ENCODE data around the gene NR2F2. TPM values are rescaled to one million over a fixed set of nuclear protein-coding genes. Genes with fewer than 3 reads are reported as not detected.

The NR2F2 gene
- total RNA-seq, 1 donor from 2014 or later: 15.9 TPM

GRCh38 chr15:96339619-96340347 is 9.3 kb downstream of the NR2F2 start:
- Mint-ChIP-seq H3K9me3 (ENCODE audit: unreplicated experiment) (no peaks in the 10 kb centered on the region), H3K27me3 (ENCODE audit: unreplicated experiment) (peaks cover 33% of the 10 kb centered on the region), H3K4me3 (ENCODE audit: unreplicated experiment) (peak overlapping the region; percentile 91), H3K36me3 (ENCODE audit: low read depth, unreplicated experiment) (peaks cover 26% of the 10 kb centered on the region), H3K27ac (ENCODE audit: unreplicated experiment) (peak overlapping the region; percentile 91), H3K4me1 (ENCODE audit: unreplicated experiment) (peaks cover 68% of the 10 kb centered on the region)
- no peak for DNase-seq (ENCODE audit: low spot score)
- no peak for TF ChIP-seq CTCF (IDR thresholded peaks at IDR 0.05; ENCODE audit: unreplicated experiment)

DNA sequence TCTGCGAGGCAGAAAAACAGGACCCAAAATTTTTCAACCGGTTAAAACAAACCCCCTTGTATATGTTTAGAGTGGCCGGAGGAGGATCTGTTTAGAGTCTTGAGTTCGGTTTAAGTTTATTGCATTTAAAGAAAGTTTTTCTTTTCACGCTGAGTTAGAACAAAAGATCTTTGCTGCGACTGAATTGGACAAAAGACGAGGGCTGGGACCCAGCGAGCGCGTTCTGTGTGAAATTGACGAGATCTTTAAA is 9.8 kb downstream of the NR2F2 start:
- peaks cover 68% of the 10 kb centered on the region for H3K4me1 Mint-ChIP-seq (ENCODE audit: unreplicated experiment)
- peak overlapping the region; percentile 91 for H3K4me3 Mint-ChIP-seq (ENCODE audit: unreplicated experiment)
- H3K27ac Mint-ChIP-seq (ENCODE audit: unreplicated experiment): peak overlapping the region; percentile 91
- H3K27me3 Mint-ChIP-seq (ENCODE audit: unreplicated experiment): peaks cover 38% of the 10 kb centered on the region
- no peaks in the 10 kb centered on the region for H3K9me3 Mint-ChIP-seq (ENCODE audit: unreplicated experiment)
- TF ChIP-seq CTCF (IDR thresholded peaks at IDR 0.05; ENCODE audit: unreplicated experiment): no peak
- peaks cover 21% of the 10 kb centered on the region for H3K36me3 Mint-ChIP-seq (ENCODE audit: low read depth, unreplicated experiment)
- DNase-seq (ENCODE audit: low spot score): no peak

DNA sequence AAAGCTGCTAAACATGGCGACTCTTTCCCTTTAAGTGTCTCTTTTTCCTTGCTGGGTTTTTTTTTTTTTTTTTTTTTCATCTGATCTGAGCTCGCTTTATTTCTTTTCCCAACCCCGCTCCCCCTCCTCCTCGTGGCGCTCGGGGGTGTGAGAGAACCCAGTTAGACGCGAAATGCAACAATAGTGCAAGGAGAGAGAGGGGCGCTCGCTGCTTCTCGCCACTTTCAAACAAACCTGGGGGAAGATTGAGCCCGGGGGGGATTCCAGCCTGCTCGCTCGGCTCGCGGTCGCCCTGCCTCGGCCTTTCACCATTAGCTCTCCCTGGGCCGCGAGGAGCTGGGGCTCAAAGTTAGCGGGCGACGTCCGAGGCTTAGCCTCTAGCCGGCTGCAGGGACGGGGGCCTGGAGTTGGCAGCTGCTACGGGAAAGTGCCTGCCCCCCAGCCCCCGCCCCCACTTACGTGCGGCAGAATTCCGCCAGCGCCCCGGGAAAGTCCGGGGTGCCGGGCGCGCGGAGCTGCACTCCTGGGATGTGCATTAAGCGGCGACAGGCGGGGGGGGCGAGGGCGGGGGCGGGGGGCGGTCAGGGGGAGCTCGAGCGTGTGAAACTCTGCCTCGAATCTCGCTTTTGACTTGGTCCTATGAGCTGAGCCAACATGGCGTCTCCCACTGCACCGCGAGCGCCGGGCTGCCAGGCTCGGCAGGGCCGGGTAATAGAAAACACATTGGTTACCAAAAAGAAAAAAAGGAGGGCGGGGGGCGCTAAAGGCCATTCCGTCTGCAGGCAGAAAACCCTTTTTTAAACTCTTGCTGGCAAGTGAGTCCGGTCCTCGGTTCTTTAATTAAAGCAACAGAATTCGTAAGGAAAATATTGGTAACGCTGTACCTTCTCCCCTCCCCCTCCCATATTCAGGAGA is 10.4 kb downstream of the NR2F2 start:
- Mint-ChIP-seq H3K27ac (ENCODE audit: unreplicated experiment) (peak overlapping the region; percentile 91), H3K9me3 (ENCODE audit: unreplicated experiment) (no peaks in the 10 kb centered on the region), H3K4me3 (ENCODE audit: unreplicated experiment) (peak overlapping the region; percentile 92), H3K27me3 (ENCODE audit: unreplicated experiment) (peaks cover 36% of the 10 kb centered on the region), H3K4me1 (ENCODE audit: unreplicated experiment) (peaks cover 65% of the 10 kb centered on the region), H3K36me3 (ENCODE audit: low read depth, unreplicated experiment) (peaks cover 15% of the 10 kb centered on the region)
- peak; percentile 48 for DNase-seq (ENCODE audit: low spot score)
- TF ChIP-seq CTCF (IDR thresholded peaks at IDR 0.05; ENCODE audit: unreplicated experiment): no peak

DNA sequence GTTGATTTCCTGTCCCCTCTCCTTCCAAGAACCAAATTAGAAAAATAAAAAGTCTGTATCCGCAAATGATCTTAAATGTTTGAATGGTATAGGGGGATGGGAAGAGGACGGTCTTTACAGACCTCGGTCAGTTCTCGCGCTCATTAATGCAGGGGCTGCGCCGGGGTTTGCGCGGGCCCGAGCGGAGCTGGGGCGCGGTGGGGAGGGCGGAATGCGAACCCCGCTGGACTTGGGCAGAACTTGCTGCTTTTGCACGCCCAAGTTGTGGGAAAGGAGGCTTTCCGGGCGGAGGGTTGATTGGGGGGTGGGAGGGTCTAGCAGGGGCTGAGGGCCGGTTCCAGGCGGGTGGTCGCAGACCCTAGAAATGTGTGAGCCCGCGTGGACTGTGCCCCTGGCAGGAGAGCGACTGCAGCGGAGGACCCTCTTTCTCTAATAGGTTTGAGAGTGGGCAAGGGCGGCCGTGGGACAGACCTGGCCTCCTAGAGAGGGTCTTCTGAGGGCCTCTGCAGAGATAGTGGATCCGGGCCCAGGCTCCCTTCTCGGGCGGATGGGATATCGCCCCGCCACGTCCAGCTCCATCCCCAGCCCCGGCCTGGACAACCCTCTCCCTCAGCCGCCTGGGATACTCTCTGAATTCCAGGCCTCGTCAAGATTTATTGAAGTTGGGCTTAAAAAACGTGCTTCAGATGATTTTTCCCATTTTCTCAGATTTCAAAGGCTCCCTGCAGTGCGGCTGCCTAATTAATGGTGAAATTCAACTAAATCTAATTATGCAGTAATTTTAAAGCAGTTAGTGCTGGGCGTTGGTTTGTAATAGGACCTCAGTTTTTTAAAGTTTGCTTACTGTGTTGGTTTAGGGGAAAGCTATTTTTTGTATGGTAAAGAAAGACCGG is 11.3 kb downstream of the NR2F2 start:
- Mint-ChIP-seq H3K4me1 (ENCODE audit: unreplicated experiment) (peaks cover 63% of the 10 kb centered on the region), H3K9me3 (ENCODE audit: unreplicated experiment) (no peaks in the 10 kb centered on the region), H3K27me3 (ENCODE audit: unreplicated experiment) (peaks cover 40% of the 10 kb centered on the region), H3K27ac (ENCODE audit: unreplicated experiment) (peak overlapping the region; percentile 79), H3K36me3 (ENCODE audit: low read depth, unreplicated experiment) (peaks cover 8% of the 10 kb centered on the region), H3K4me3 (ENCODE audit: unreplicated experiment) (peak overlapping the region; percentile 92)
- peak; percentile 42 for DNase-seq (ENCODE audit: low spot score)
- no peak for TF ChIP-seq CTCF (IDR thresholded peaks at IDR 0.05; ENCODE audit: unreplicated experiment)
